ENCODE data around the gene CFD.
"Not testable (repeated sequence)": the region's sequence is repeated elsewhere in the genome, so short reads cannot be mapped to it uniquely, and the experiment has no call there.

CFD gene

GRCh38 chr19:825897-826644 is 33.4 kb upstream of the CFD start:
- no peak for DNase-seq

GRCh38 chr19:827314-827709 is 32.2 kb upstream of the CFD start:
- no peak for DNase-seq

GRCh38 chr19:827710-828321 is 31.6 kb upstream of the CFD start, which contains the start of gene AZU1:
TSS of gene AZU1 (plus strand) at chr19:827837. CDS start at chr19:827847, 10 bp downstream.
- DNase-seq = no peak

GRCh38 chr19:829129-829758 is 30.2 kb upstream of the CFD start:
- no peak for DNase-seq

- DNase-seq = no peak
Observed at GRCh38 chr19:831407-832369, 27.8 kb upstream of the CFD start.

- DNase-seq = no peak
Observed at GRCh38 chr19:834216-834615, 25.2 kb upstream of the CFD start.

- no peak for DNase-seq
Observed at GRCh38 chr19:835210-835810, 24.2 kb upstream of the CFD start.

- DNase-seq = no peak
Observed at GRCh38 chr19:840519-841206, 18.8 kb upstream of the CFD start, which contains the start of gene PRTN3. TSS of gene PRTN3 (plus strand) at chr19:840999. CDS start at chr19:841009, 10 bp downstream.

GRCh38 chr19:842802-843179 is 16.7 kb upstream of the CFD start:
- DNase-seq = not testable (repeated sequence)

- no peak for DNase-seq
Observed at GRCh38 chr19:843180-843835, 16.2 kb upstream of the CFD start.

- DNase-seq = no peak
Observed at GRCh38 chr19:843836-844545, 15.5 kb upstream of the CFD start.

- no peak for DNase-seq
Observed at GRCh38 chr19:844546-844971, 14.9 kb upstream of the CFD start.

GRCh38 chr19:845707-846521 is 13.6 kb upstream of the CFD start:
- DNase-seq = no peak

GRCh38 chr19:848386-848921 is 11.0 kb upstream of the CFD start:
- DNase-seq = no peak

GRCh38 chr19:849195-849594 is 10.3 kb upstream of the CFD start:
- not testable (repeated sequence) for DNase-seq

GRCh38 chr19:850221-850978 is 9.1 kb upstream of the CFD start:
- DNase-seq = no peak

- no peak for DNase-seq
Observed at GRCh38 chr19:850979-851335, 8.5 kb upstream of the CFD start.

Data from activated gamma-delta T cell (primary cell).